NCI-H2171 treated with DMSO at 0.1 percent for 48 hours (cell line): ENCODE measurements around the gene TEAD2.
"Not testable (repeated sequence)": the region's sequence is repeated elsewhere in the genome, so short reads cannot be mapped to it uniquely, and the experiment has no call there.

Experiments
- DNase-seq: peaks from one replicate; lab custom pipeline; 2025; lab: John Stamatoyannopoulos, UW

TEAD2 gene

DNA sequence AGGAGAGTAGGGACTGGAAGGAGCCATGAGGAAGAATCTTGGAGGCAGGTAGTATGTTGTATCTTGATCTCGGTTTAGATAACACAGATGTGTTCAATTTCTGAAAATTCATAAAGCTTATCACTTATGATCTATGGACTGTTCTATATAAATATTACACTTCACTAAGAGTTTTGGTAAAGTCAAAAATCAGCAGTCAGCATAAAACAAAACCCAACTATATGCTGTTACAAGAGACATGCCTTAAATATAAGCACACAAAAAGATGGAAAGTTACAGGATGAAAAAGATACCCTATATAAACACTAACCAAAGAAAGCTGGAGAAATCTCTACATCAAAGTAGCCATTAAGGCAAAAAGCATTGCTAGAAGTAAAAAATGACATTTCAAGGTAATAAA, 21.4 kb upstream of the TEAD2 start:
- DNase-seq = no peak

GRCh38 chr19:49382639-49383038, 20.4 kb upstream of the TEAD2 start:
- DNase-seq = no peak

DNA sequence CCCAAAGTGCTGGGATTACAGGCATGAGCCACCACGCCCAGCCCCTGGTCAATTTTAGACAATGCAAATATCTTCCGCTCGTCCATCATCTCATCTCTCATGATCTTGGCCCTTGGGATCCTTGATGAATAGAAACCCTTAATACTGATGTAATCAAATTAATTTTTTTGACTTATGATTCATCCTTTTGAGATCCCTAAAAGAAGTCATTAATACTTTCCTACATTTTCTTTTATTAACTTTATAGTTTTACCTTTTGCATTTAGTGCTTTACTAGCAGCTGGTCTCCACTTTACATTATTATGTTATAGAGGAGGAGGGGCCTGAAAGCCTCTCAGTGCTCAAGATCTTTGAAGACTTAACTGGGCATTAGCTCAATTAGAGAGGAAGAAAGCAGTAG, 18.2 kb upstream of the TEAD2 start:
- DNase-seq = no peak

- no peak for DNase-seq
Observed at GRCh38 chr19:49378512-49378911, 16.3 kb upstream of the TEAD2 start.

GRCh38 chr19:49374665-49375434, 12.6 kb upstream of the TEAD2 start:
- DNase-seq = no peak

GRCh38 chr19:49373174-49373573, 11.0 kb upstream of the TEAD2 start:
- DNase-seq = not testable (repeated sequence)

DNA sequence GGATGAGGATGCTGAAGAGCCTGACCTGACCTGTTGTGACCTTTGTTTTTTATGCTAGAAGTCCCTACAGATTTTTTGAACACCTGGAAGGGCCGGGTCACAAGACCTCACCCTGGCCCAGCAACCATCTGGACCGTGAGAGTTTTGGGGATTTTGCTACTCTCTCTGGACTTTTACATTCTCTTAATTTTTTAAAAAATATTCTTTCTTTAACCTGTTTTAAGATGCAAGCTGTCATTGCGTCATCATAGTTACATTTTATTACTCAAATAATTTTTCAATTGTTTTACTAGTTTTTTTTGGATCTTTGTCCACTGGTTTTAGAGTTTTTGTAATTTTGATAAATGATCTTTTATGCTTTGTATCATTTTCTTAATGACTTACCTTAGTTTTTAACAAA, 9.0 kb upstream of the TEAD2 start:
- DNase-seq = no peak

DNA sequence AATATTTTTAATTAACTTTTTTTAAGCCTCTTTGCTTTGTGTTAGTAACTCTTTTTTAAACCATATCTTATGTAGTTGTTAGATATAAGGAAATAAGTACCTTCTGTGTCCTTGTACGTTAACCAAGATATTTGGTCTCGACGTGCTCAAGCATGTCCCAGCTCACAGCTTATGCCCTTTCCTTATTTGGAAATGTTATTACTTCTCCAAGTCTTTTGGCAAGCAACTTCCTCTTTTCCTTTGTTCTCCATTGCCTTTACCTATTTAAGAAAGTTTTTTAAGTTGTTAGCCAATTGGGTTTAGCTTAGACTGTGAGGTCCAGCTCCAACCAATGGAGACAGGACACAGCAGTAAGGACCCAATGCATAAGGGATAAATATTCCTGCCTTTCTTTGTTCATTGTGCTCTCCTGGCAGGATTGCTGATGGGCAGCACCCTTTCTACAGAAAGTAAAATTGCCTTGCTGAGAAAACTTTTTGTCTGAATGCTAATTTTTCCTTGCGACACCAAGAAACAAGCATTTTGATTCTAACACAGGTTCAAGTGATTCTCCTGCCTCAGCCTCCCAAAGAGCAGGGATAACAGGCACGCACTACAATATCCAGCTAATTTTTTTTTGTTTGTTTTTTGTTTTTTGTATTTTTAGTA, 6.6 kb upstream of the TEAD2 start:
- DNase-seq = peak; percentile 25

- DNase-seq = no peak
Observed at GRCh38 chr19:49366110-49366509, 3.9 kb upstream of the TEAD2 start.

- DNase-seq = no peak
Observed at GRCh38 chr19:49364083-49364737, 2.0 kb upstream of the TEAD2 start.

DNA sequence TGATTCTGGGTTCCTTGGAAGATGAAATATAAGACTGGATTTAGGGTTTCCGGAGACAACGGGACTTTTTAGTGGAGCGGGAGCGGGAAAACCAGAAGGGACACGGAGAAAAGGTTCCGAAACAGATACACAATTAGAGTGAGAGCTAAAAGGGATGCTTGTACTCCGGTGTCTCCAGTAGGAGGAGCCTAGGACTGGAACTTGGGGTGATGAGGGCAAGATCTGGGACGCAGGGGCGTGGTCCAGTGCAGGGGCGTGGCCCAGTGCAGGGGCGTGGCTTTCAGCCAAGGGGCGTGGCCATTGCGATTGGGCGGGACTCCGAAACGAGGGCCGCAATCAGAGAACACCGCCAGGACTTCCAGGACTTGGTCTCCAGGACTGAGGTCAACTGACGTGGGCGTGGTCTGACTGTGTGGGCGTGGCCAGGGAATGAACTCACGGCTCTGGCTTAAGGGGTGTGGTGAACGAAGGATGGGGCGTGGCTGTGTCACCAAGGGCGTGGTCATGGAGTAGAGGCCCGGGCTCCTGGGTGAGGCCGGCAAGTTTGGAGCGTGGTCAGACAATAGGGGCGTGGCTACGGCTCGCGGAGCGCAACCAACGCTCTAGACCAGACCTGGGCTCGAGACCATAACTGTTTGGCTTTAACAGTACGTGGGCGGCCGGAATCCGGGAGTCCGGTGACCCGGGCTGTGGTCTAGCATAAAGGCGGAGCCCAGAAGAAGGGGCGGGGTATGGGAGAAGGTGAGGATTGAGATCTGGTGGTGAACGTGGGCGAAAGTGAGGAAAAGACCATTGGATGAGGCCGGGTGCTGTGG, 1.3 kb upstream of the TEAD2 start, which contains the start of gene DKKL1:
TSS of gene DKKL1 (plus strand) at position 610 of the 815 bp plus-strand sequence. CDS start at position 732, 122 bp downstream.
- peak; percentile 80 for DNase-seq

- no peak for DNase-seq
Observed at GRCh38 chr19:49362929-49363267, 682 bp upstream of the TEAD2 start.

GRCh38 chr19:49361438-49362047, 673 bp downstream of the TEAD2 start:
- no peak for DNase-seq

GRCh38 chr19:49359851-49360820, 2.1 kb downstream of the TEAD2 start:
- no peak for DNase-seq

- no peak for DNase-seq
Observed at GRCh38 chr19:49357186-49357585, 5.0 kb downstream of the TEAD2 start.

DNA sequence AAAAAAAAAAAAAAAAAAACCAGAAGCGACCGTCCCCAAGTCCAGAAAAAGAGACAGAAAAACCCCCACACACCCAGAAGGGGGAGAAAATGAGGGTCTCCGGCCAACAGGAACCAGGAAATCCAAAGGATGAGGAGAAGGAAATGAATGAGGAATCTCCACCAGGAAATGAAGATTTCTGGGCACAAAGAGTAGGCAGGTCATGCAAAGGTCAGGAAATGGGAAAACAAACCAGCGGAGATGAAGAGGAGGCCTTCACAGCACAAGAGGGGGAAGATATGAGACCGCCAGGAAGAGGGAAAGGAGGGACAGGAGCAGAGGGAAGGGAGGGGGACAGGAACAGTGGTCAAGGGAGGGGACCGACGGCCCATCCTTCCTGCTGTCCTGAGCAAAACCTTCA, 5.8 kb downstream of the TEAD2 start:
- no peak for DNase-seq

- no peak for DNase-seq
Observed at GRCh38 chr19:49355909-49356353, 6.3 kb downstream of the TEAD2 start.

DNA sequence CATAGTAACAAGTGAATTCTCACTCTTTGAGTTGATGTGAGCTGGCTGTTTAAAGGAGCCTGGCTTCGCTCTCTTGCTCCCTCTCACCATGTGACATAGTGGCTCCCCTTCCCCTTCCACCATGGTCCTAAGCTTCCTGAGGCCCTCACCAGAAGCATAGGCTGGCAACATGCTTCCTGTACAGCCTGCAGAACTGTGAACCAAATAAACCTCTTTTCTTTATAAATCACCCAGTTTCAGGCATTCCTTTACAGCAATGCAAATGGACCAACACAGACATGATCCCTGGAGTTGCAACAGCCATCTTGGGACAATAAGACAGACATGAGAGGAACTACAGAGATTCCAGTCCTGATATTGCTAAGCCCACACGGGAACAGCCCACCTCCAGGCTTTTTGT, 12.6 kb downstream of the TEAD2 start:
- DNase-seq = no peak

- DNase-seq = no peak
Observed at GRCh38 chr19:49348305-49349189, 13.7 kb downstream of the TEAD2 start.

- peak; percentile 84 for DNase-seq
Observed at GRCh38 chr19:49347835-49348234, 14.4 kb downstream of the TEAD2 start.
